OCI-LY1 (cell line): ENCODE measurements around the gene PARVA.

Source experiments
- H2AFZ ChIP-seq: fragments of 200-600 bp; sonication (generic), shearing (Covaris generic); 2 replicates; pipeline ENCODE4 v1.6.0; 2014; ENCODE audit warnings: antibody characterized with exemption, mild to moderate bottlenecking, low read length
- H3F3A ChIP-seq: fragments of 200-600 bp; sonication (generic), shearing (Covaris generic); 2 replicates; pipeline ENCODE4 v1.6.0; 2014; ENCODE audit warnings: mild to moderate bottlenecking, antibody characterized with exemption, low read length, moderate library complexity; ENCODE audit not compliant: insufficient read depth
- H3K27ac ChIP-seq: fragments of 200-600 bp; sonication (generic); 2 replicates; pipeline ENCODE4 v1.5.1; 2014; ENCODE audit warnings: low read length, mixed run types, mild to moderate bottlenecking, low read depth; ENCODE audit not compliant: poor library complexity, severe bottlenecking
- H3K27me3 ChIP-seq: fragments of 200-600 bp; sonication (generic); 2 replicates; pipeline ENCODE4 v1.6.0; 2014; ENCODE audit warnings: antibody characterized with exemption, mild to moderate bottlenecking, low read length, moderate library complexity; ENCODE audit not compliant: insufficient read depth
- H3K36me3 ChIP-seq: fragments of 200-600 bp; sonication (generic); 2 replicates; pipeline ENCODE4 v1.6.1; 2014; ENCODE audit warnings: mild to moderate bottlenecking, antibody characterized with exemption, low read length, moderate library complexity, mixed read lengths; ENCODE audit not compliant: insufficient read depth
- H3K4me1 ChIP-seq: fragments of 200-600 bp; sonication (generic); 2 replicates; pipeline ENCODE4 v1.5.1; 2014; ENCODE audit warnings: mild to moderate bottlenecking, low read length, moderate library complexity; ENCODE audit not compliant: insufficient read depth, severe bottlenecking
- H3K4me2 ChIP-seq: fragments of 200-600 bp; sonication (generic), shearing (Covaris generic); 2 replicates; pipeline ENCODE4 v1.6.1; 2014; ENCODE audit warnings: low read length
- H3K4me3 ChIP-seq: fragments of 200-600 bp; sonication (generic); 2 replicates; pipeline ENCODE4 v1.5.1; 2014; ENCODE audit warnings: low read length, low read depth, mild to moderate bottlenecking, mixed read lengths; ENCODE audit not compliant: poor library complexity, severe bottlenecking
- H3K79me2 ChIP-seq: fragments of 200-600 bp; shearing (Covaris generic); 2 replicates; pipeline ENCODE4 v1.6.1; 2016; ENCODE audit warnings: mixed run types, low read length, mixed read lengths; ENCODE audit not compliant: insufficient read depth
- H3K9ac ChIP-seq: fragments of 200-600 bp; sonication (generic), shearing (Covaris generic); 2 replicates; pipeline ENCODE4 v1.6.1; 2014; ENCODE audit warnings: mild to moderate bottlenecking, low read length, mixed read lengths
- H3K9me2 ChIP-seq: fragments of 200-600 bp; sonication (generic), shearing (Covaris generic); 2 replicates; pipeline ENCODE4 v1.6.1; 2014; ENCODE audit warnings: low read depth, mild to moderate bottlenecking, low read length, mixed read lengths
- H3K9me3 ChIP-seq: fragments of 200-600 bp; shearing (Covaris generic); 2 replicates; pipeline ENCODE4 v1.6.1; 2014; ENCODE audit warnings: low read length, mixed read lengths
- H4K20me1 ChIP-seq: fragments of 200-600 bp; sonication (generic), shearing (Covaris generic); 2 replicates; pipeline ENCODE4 v1.6.0; 2016; ENCODE audit warnings: mild to moderate bottlenecking, low read length; ENCODE audit not compliant: insufficient read depth
- CTCF ChIP-seq: fragments of 200-600 bp; sonication (generic), shearing (Covaris generic); IDR thresholded peaks from 2 replicates; pipeline ENCODE4 v1.5.1; 2017; ENCODE audit warnings: mild to moderate bottlenecking, antibody characterized with exemption, low read length, moderate library complexity, mixed read lengths
- EZH2 ChIP-seq: fragments of 200-600 bp; sonication (generic), shearing (Covaris generic); IDR thresholded peaks from 2 replicates; pipeline ENCODE4 v1.8.0; 2017; ENCODE audit warnings: borderline replicate concordance, mixed run types, mild to moderate bottlenecking, antibody characterized with exemption, low read length, moderate library complexity, mixed read lengths

PARVA gene

GRCh38 chr11:12372111-12372510, 5.3 kb upstream of the PARVA start:
- no peaks in the 10 kb centered on the region for H3K4me1 ChIP-seq
- no peak overlapping the region for H3K9ac ChIP-seq
- no peaks in the 10 kb centered on the region for H3K9me3 ChIP-seq
- H3K4me3 ChIP-seq = no peak overlapping the region
- no peak overlapping the region for H3K4me2 ChIP-seq
- no peak for TF ChIP-seq EZH2
- no peak for TF ChIP-seq CTCF
- no peak overlapping the region for H2AFZ ChIP-seq
- H3K9me2 ChIP-seq = no peaks in the 10 kb centered on the region
- no peaks in the 10 kb centered on the region for H3K36me3 ChIP-seq
- no peaks in the 10 kb centered on the region for H3K79me2 ChIP-seq
- H3K27ac ChIP-seq = no peak overlapping the region
- no peaks in the 10 kb centered on the region for H3K27me3 ChIP-seq
- H4K20me1 ChIP-seq = no peaks in the 10 kb centered on the region
- H3F3A ChIP-seq = no peaks in the 10 kb centered on the region

- Histone ChIP-seq H3K36me3 (no peaks in the 10 kb centered on the region), H3K9ac (no peak overlapping the region), H3K9me3 (no peaks in the 10 kb centered on the region), H3K27me3 (no peaks in the 10 kb centered on the region), H3F3A (no peaks in the 10 kb centered on the region), H3K4me2 (no peak overlapping the region), H3K4me3 (no peak overlapping the region), H3K9me2 (no peaks in the 10 kb centered on the region), H4K20me1 (no peaks in the 10 kb centered on the region), H3K27ac (no peak overlapping the region), H3K79me2 (no peaks in the 10 kb centered on the region), H2AFZ (no peak overlapping the region), H3K4me1 (no peaks in the 10 kb centered on the region)
- TF ChIP-seq EZH2 (no peak), CTCF (no peak)
Observed at GRCh38 chr11:12375720-12376119, 1.7 kb upstream of the PARVA start.

- H4K20me1 ChIP-seq = no peaks in the 10 kb centered on the region
- H2AFZ ChIP-seq = no peak overlapping the region
Observed at GRCh38 chr11:12376259-12377081, 901 bp upstream of the PARVA start.

More at GRCh38 chr11:12376259-12377081, 901 bp upstream of the PARVA start:
- Histone ChIP-seq H3K27me3 (no peaks in the 10 kb centered on the region), H3K4me3 (no peak overlapping the region), H3K4me2 (no peak overlapping the region), H3F3A (no peaks in the 10 kb centered on the region), H3K36me3 (no peaks in the 10 kb centered on the region), H3K79me2 (no peaks in the 10 kb centered on the region), H3K4me1 (no peaks in the 10 kb centered on the region), H3K9me3 (no peaks in the 10 kb centered on the region), H3K9me2 (no peaks in the 10 kb centered on the region), H3K9ac (no peak overlapping the region), H3K27ac (no peak overlapping the region)
- no peak for TF ChIP-seq EZH2
- TF ChIP-seq CTCF = no peak
